SKM-1 (cell line): ENCODE measurements around the gene A3GALT2.

Source experiments
- DNase-seq: peaks from one replicate; lab custom pipeline; 2025; ENCODE audit not compliant: unreplicated experiment; lab: John Stamatoyannopoulos, UW

Gene A3GALT2

GRCh38 chr1:33320619-33321165, at the start of gene A3GALT2:
Gene A3GALT2 (minus strand): TSS chr1:33321098. CDS start chr1:33321098, 0 bp downstream.
- no peak for DNase-seq

- DNase-seq: no peak
Observed at GRCh38 chr1:33370301-33370700, 49.4 kb upstream of the A3GALT2 start.

GRCh38 chr1:33369764-33370163, 48.9 kb upstream of the A3GALT2 start:
- no peak for DNase-seq

- DNase-seq: no peak
Observed at GRCh38 chr1:33369081-33369480, 48.2 kb upstream of the A3GALT2 start.

- no peak for DNase-seq
Observed at GRCh38 chr1:33368431-33368830, 47.5 kb upstream of the A3GALT2 start.

GRCh38 chr1:33367485-33368405, 46.8 kb upstream of the A3GALT2 start:
- DNase-seq: peak; percentile 44

- DNase-seq: no peak
Observed at GRCh38 chr1:33366762-33367484, 46.0 kb upstream of the A3GALT2 start.

GRCh38 chr1:33365560-33365997, 44.7 kb upstream of the A3GALT2 start:
- DNase-seq: no peak

- DNase-seq: no peak
Observed at GRCh38 chr1:33364565-33364918, 43.6 kb upstream of the A3GALT2 start.

- DNase-seq: no peak
Observed at GRCh38 chr1:33363470-33363861, 42.6 kb upstream of the A3GALT2 start.

- DNase-seq: no peak
Observed at GRCh38 chr1:33363021-33363420, 42.1 kb upstream of the A3GALT2 start.

GRCh38 chr1:33361532-33362235, 40.8 kb upstream of the A3GALT2 start:
- DNase-seq: no peak

GRCh38 chr1:33360367-33360766, 39.5 kb upstream of the A3GALT2 start:
- DNase-seq: no peak

GRCh38 chr1:33359931-33360330, 39.0 kb upstream of the A3GALT2 start:
- DNase-seq: no peak

- DNase-seq: no peak
Observed at GRCh38 chr1:33358795-33359503, 38.1 kb upstream of the A3GALT2 start.

- no peak for DNase-seq
Observed at GRCh38 chr1:33358114-33358794, 37.4 kb upstream of the A3GALT2 start.

GRCh38 chr1:33357099-33357498, 36.2 kb upstream of the A3GALT2 start:
- no peak for DNase-seq

- DNase-seq: no peak
Observed at GRCh38 chr1:33354707-33355316, 33.9 kb upstream of the A3GALT2 start.

GRCh38 chr1:33353531-33353930, 32.6 kb upstream of the A3GALT2 start:
- no peak for DNase-seq

- DNase-seq: no peak
Observed at GRCh38 chr1:33351281-33351660, 30.4 kb upstream of the A3GALT2 start.
